Endothelial cell (in vitro differentiated cells): ENCODE results near the gene MYRFL. TPM values are rescaled to one million over a fixed set of nuclear protein-coding genes. Genes with fewer than 3 reads are reported as not detected.

ENCODE experiments used
- DNase-seq: peaks from one replicate; pipeline ENCODE4 v3.0.0; 2021; ENCODE audit warnings: low spot score
- H3K27ac Mint-ChIP-seq: one replicate; pipeline ENCODE4 v1.8.0; 2021; ENCODE audit warnings: mixed read lengths, inconsistent platforms; ENCODE audit not compliant: unreplicated experiment
- H3K27me3 Mint-ChIP-seq: one replicate; pipeline ENCODE4 v1.8.0; 2021; ENCODE audit warnings: mild to moderate bottlenecking, moderate library complexity, mixed read lengths, inconsistent platforms; ENCODE audit not compliant: unreplicated experiment
- H3K36me3 Mint-ChIP-seq: one replicate; pipeline ENCODE4 v1.8.0; 2021; ENCODE audit warnings: mild to moderate bottlenecking, low read depth, mixed read lengths, inconsistent platforms; ENCODE audit not compliant: unreplicated experiment
- H3K4me1 Mint-ChIP-seq: one replicate; pipeline ENCODE4 v1.8.0; 2021; ENCODE audit warnings: mild to moderate bottlenecking, mixed read lengths, inconsistent platforms; ENCODE audit not compliant: unreplicated experiment
- H3K4me3 Mint-ChIP-seq: one replicate; pipeline ENCODE4 v1.8.0; 2021; ENCODE audit warnings: mild to moderate bottlenecking, mixed read lengths, inconsistent platforms; ENCODE audit not compliant: unreplicated experiment
- H3K9me3 Mint-ChIP-seq: one replicate; pipeline ENCODE4 v1.8.0; 2021; ENCODE audit warnings: mixed read lengths, inconsistent platforms; ENCODE audit not compliant: unreplicated experiment
- CTCF ChIP-seq: fragments of 200-600 bp; sonication (generic); IDR thresholded peaks from one replicate; pipeline ENCODE4 v1.5.0; 2021; ENCODE audit warnings: antibody characterized with exemption; ENCODE audit not compliant: unreplicated experiment
- total RNA-seq: library from RNA; stranded (reverse); fragmentation: NEBNext Ultra II Directional; extraction: Animal tissue kit (Norgen Biotek cat#: 25700); gene quantifications from one replicate; pipeline ENCODE4 v1.2.1, GENCODE V29; 2021; ENCODE audit not compliant: unreplicated experiment

Gene MYRFL
- total RNA-seq, 1 donor from 2014 or later: 0.69 TPM

- peaks cover 4% of the 10 kb centered on the region for H3K9me3 Mint-ChIP-seq
- H3K36me3 Mint-ChIP-seq: peaks cover 9% of the 10 kb centered on the region
- H3K4me1 Mint-ChIP-seq: peaks cover 66% of the 10 kb centered on the region
- peak overlapping the region; percentile 7 for H3K4me3 Mint-ChIP-seq
- no peak overlapping the region for H3K27ac Mint-ChIP-seq
- DNase-seq: no peak
- TF ChIP-seq CTCF: no peak
- H3K27me3 Mint-ChIP-seq: peaks cover 2% of the 10 kb centered on the region
Observed at GRCh38 chr12:69934011-69934410, 109.0 kb downstream of the MYRFL start.

GRCh38 chr12:69935651-69936100 lies 110.6 kb downstream of the MYRFL start:
- H3K27ac Mint-ChIP-seq: peak overlapping the region; percentile 85
- H3K36me3 Mint-ChIP-seq: peaks cover 9% of the 10 kb centered on the region
- H3K27me3 Mint-ChIP-seq: peaks cover 2% of the 10 kb centered on the region
- TF ChIP-seq CTCF: no peak
- peak; percentile 7 for DNase-seq
- H3K4me3 Mint-ChIP-seq: no peak overlapping the region
- peaks cover 4% of the 10 kb centered on the region for H3K9me3 Mint-ChIP-seq
- peaks cover 56% of the 10 kb centered on the region for H3K4me1 Mint-ChIP-seq

- H3K27ac Mint-ChIP-seq: peak overlapping the region; percentile 24
- peaks cover 53% of the 10 kb centered on the region for H3K4me1 Mint-ChIP-seq
- no peak for DNase-seq
- no peak overlapping the region for H3K4me3 Mint-ChIP-seq
- H3K36me3 Mint-ChIP-seq: peaks cover 9% of the 10 kb centered on the region
- peaks cover 2% of the 10 kb centered on the region for H3K27me3 Mint-ChIP-seq
- H3K9me3 Mint-ChIP-seq: peaks cover 4% of the 10 kb centered on the region
- TF ChIP-seq CTCF: no peak
Observed at GRCh38 chr12:69936214-69936731, 111.2 kb downstream of the MYRFL start.

- DNase-seq: no peak
- no peak overlapping the region for H3K4me3 Mint-ChIP-seq
- H3K4me1 Mint-ChIP-seq: peaks cover 48% of the 10 kb centered on the region
- TF ChIP-seq CTCF: no peak
- no peak overlapping the region for H3K27ac Mint-ChIP-seq
- H3K27me3 Mint-ChIP-seq: peaks cover 2% of the 10 kb centered on the region
- H3K9me3 Mint-ChIP-seq: peaks cover 4% of the 10 kb centered on the region
- H3K36me3 Mint-ChIP-seq: peaks cover 9% of the 10 kb centered on the region
Observed at GRCh38 chr12:69936766-69937165, 111.7 kb downstream of the MYRFL start.

GRCh38 chr12:69947123-69947522 lies 122.1 kb downstream of the MYRFL start:
- peaks cover 3% of the 10 kb centered on the region for H3K36me3 Mint-ChIP-seq
- no peak for TF ChIP-seq CTCF
- H3K27me3 Mint-ChIP-seq: no peaks in the 10 kb centered on the region
- H3K4me1 Mint-ChIP-seq: peaks cover 11% of the 10 kb centered on the region
- H3K4me3 Mint-ChIP-seq: no peak overlapping the region
- no peaks in the 10 kb centered on the region for H3K9me3 Mint-ChIP-seq
- DNase-seq: no peak
- no peak overlapping the region for H3K27ac Mint-ChIP-seq
